Spleen (tissue), 11 donors: Measurements from ENCODE around the gene RPS6KA2. TPM values are rescaled to one million over a fixed set of nuclear protein-coding genes. Genes with fewer than 3 reads are reported as not detected.
A peak's percentile ranks its signal among the peaks of the same experiment; 100 is the strongest.

ENCODE experiments used
- DNase-seq: peaks from one replicate; pipeline ENCODE4 v3.0.0-alpha.2; 2020
- H3K27ac ChIP-seq, 8 donors: fragments of 200-600 bp; sonication (generic) in 7 of 8; 1 replicate in 4 of 8; 2 replicates in 4 of 8; pipeline versions ENCODE4 v1.5.0 to v1.8.0; 2016 to 2021; ENCODE audit warnings: inconsistent platforms in 4 of 8, mild to moderate bottlenecking in 4 of 8, moderate library complexity in 1 of 8
- H3K27me3 ChIP-seq, 7 donors: fragments of 200-600 bp; sonication (generic) in 6 of 7; replicated peaks in 1 of 7; 1 replicate in 4 of 7; 2 replicates in 3 of 7; pipeline versions ENCODE4 v1.5.0 to v1.8.0; 2016 to 2021; ENCODE audit warnings: inconsistent platforms in 3 of 7, mild to moderate bottlenecking in 1 of 7
- H3K36me3 ChIP-seq, 6 donors: fragments of 200-600 bp; sonication (generic) in 5 of 6; 1 replicate in 4 of 6; 2 replicates in 2 of 6; pipeline versions ENCODE4 v1.5.0 to v1.8.0; 2016 to 2021; ENCODE audit warnings: inconsistent platforms in 2 of 6
- H3K4me1 ChIP-seq, 6 donors: fragments of 200-600 bp; sonication (generic) in 5 of 6; 1 replicate in 3 of 6; 2 replicates in 3 of 6; pipeline versions ENCODE4 v1.5.0 to v1.8.0; 2016 to 2021; ENCODE audit warnings: inconsistent platforms in 3 of 6
- H3K4me3 ChIP-seq, 8 donors: fragments of 200-600 bp; sonication (generic) in 7 of 8; 1 replicate in 4 of 8; 2 replicates in 4 of 8; pipeline versions ENCODE4 v1.5.0 to v1.8.0; 2016 to 2021; ENCODE audit warnings: inconsistent platforms in 4 of 8, mild to moderate bottlenecking in 4 of 8, moderate library complexity in 2 of 8
- H3K9me3 ChIP-seq, 8 donors: fragments of 200-600 bp; sonication (generic) in 7 of 8; 1 replicate in 4 of 8; 2 replicates in 4 of 8; pipeline versions ENCODE4 v1.5.0 to v1.8.0; 2016 to 2021; ENCODE audit warnings: inconsistent platforms in 4 of 8
- POLR2A ChIP-seq, 3 donors: fragments of 450-650 bp; IDR thresholded peaks; one replicate each; pipeline ENCODE4 v1.5.1; 2017; ENCODE audit warnings: antibody characterized with exemption in 3 of 3, mild to moderate bottlenecking in 1 of 3
- POLR2AphosphoS5 ChIP-seq, 3 donors: sonication (generic); formaldehyde crosslinking; IDR thresholded peaks; one replicate each; pipeline ENCODE4 v1.5.1; 2017; ENCODE audit warnings: antibody characterized with exemption in 3 of 3
- WGBS, 5 donors: extraction: QIAGEN DNeasy Blood & Tissue Kit in 3 of 5; methylation state at CpG; one replicate each; pipeline versions ENCODE4 v1.1.5 to v1.1.7; 2013 to 2018; 5-methylcytosine and 5-hydroxymethylcytosine counted together
- intact Hi-C: fragments of 100-400 bp; cut with DNase I; formaldehyde crosslinking; loops from one replicate; pipeline ENCODE4 v1.15.0; 2023; ENCODE audit warnings: low total_unique reads
- polyA plus RNA-seq, 3 donors: library from polyadenylated mRNA; stranded (reverse); fragments of 200-250 nt; gene quantifications; one replicate each; pipeline ENCODE4 v1.2.1, GENCODE V29; 2013
- total RNA-seq, 7 donors: library from RNA; depleted of rRNA in 3 of 7; stranded (reverse); fragments of >200 nt in 3 of 7; fragmentation: NEBNext Ultra II Directional in 4 of 7; extraction: Animal tissue kit (Norgen Biotek cat#: 25700) in 4 of 7; gene quantifications; one replicate each; pipeline versions ENCODE4 v1.1.0 to v1.2.1, GENCODE V29; 2016 to 2021
- TF ChIP-seq, protein P1 (sequence below), 11 experiments: fragments of 200-600 bp in 7 of 11; fragments of 450-650 bp in 4 of 11; sonication (generic) in 4 of 11; IDR thresholded peaks in 8 of 11; conservative IDR thresholded peaks in 3 of 11; 1 replicate in 7 of 11; 2 replicates in 4 of 11; pipeline versions ENCODE4 v1.4.0 to v1.8.0; 2016 to 2021; ENCODE audit warnings: antibody characterized with exemption in 11 of 11, inconsistent platforms in 4 of 11, mild to moderate bottlenecking in 1 of 11
- donor health status: healthy with polysubstance abuse.
- donor health status: DM: no; HTN: no; CAD: no; lungs with moderate emphysema.
- donor health status: DM: no; HTN: no; CAD: no.
- donor health status: Bipolar disorder and iron deficiency.
- donor health status: healthy.
- donor health status: DM: no; HTN: no; CAD: no.
- donor health status: DM: yes; HTN: yes; CAD: no.

RPS6KA2 gene
- total and polyA plus RNA-seq, 10 donors = 7.6 to 123 (median 58.1) TPM

DNA sequence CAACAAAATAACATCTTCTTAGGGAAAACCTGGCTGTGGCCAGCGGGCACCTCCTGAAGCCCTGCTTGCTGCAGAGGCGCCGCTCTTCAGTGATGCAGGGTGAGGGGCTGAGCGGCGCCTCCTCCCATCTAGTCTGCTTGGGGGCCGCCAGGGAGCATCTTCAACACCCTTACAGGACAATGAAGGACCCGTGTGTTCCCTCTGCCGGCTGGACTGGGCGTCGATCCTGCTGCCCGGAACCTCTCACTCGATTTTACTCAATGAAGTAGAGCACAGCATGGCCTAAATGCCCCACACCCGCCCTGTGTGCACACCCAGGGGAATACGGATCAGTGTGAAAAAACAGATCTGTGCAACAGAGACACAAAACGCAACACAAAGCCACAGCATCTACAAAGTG, 215.8 kb downstream of the RPS6KA2 start:
- no peaks in the 10 kb centered on the region for H3K27me3 ChIP-seq
- peak overlapping the region in 4 of 8 donors; percentile 3 to 70 (median 42) for H3K27ac ChIP-seq
- peaks cover 0 to 71% (median 10%) of the 10 kb centered on the region in 6 donors for H3K36me3 ChIP-seq
- WGBS, 5 donors = 73 to 91% (median 87%) methylated on average over 15 of the region's 15 CpGs
- peaks cover 0 to 61% (median 16%) of the 10 kb centered on the region in 6 donors for H3K4me1 ChIP-seq
- TF ChIP-seq POLR2AphosphoS5 (IDR thresholded peaks at IDR 0.05) = no peak
- intact Hi-C loops = no loop called here
- no peaks in the 10 kb centered on the region for H3K9me3 ChIP-seq
- H3K4me3 ChIP-seq = peak overlapping the region in 1 of 8 donors; percentile 27
- DNase-seq = no peak

DNA sequence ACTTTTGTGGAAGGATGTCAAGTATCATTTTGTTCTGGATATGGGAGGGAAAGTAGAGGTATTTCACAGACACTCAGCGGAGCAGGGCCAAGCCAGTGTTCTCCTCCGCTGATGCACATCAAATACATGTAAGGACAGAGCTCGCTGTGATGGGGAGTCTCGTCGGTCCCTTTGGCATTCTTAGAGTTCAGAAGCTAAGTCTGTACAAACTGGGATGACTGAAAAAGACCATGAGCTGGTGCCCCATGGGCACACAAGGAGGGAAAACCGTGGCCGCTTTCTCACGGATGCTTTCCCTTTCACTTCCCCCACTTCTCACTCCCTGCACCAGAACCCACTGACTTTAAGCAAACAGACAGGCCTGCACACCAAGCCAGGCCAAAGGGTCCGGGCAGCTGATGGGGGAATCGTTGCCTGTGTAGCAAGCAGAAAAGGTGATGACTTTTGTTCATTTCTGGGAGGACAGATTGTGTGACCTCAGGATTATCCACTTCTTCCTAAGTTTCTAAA, 216.6 kb downstream of the RPS6KA2 start:
- no peak overlapping the region for H3K27ac ChIP-seq
- intact Hi-C loops = no loop called here
- 71 to 79% (median 78%) methylated on average over 10 of the region's 10 CpGs for WGBS, 5 donors
- peaks cover 0 to 63% (median 10%) of the 10 kb centered on the region in 6 donors for H3K36me3 ChIP-seq
- TF ChIP-seq POLR2A (IDR thresholded peaks at IDR 0.05) (no peak), POLR2AphosphoS5 (IDR thresholded peaks at IDR 0.05) (no peak)
- TF ChIP-seq, protein P1, sequence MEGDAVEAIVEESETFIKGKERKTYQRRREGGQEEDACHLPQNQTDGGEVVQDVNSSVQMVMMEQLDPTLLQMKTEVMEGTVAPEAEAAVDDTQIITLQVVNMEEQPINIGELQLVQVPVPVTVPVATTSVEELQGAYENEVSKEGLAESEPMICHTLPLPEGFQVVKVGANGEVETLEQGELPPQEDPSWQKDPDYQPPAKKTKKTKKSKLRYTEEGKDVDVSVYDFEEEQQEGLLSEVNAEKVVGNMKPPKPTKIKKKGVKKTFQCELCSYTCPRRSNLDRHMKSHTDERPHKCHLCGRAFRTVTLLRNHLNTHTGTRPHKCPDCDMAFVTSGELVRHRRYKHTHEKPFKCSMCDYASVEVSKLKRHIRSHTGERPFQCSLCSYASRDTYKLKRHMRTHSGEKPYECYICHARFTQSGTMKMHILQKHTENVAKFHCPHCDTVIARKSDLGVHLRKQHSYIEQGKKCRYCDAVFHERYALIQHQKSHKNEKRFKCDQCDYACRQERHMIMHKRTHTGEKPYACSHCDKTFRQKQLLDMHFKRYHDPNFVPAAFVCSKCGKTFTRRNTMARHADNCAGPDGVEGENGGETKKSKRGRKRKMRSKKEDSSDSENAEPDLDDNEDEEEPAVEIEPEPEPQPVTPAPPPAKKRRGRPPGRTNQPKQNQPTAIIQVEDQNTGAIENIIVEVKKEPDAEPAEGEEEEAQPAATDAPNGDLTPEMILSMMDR (IDR thresholded peaks at IDR 0.05 in 8 of 11, conservative IDR thresholded peaks at IDR 0.05 in 3 of 11) = no peak
- DNase-seq = no peak
- no peaks in the 10 kb centered on the region for H3K27me3 ChIP-seq
- H3K4me1 ChIP-seq = peaks cover 0 to 59% (median 16%) of the 10 kb centered on the region in 6 donors
- no peaks in the 10 kb centered on the region for H3K9me3 ChIP-seq
- H3K4me3 ChIP-seq = no peak overlapping the region

DNA sequence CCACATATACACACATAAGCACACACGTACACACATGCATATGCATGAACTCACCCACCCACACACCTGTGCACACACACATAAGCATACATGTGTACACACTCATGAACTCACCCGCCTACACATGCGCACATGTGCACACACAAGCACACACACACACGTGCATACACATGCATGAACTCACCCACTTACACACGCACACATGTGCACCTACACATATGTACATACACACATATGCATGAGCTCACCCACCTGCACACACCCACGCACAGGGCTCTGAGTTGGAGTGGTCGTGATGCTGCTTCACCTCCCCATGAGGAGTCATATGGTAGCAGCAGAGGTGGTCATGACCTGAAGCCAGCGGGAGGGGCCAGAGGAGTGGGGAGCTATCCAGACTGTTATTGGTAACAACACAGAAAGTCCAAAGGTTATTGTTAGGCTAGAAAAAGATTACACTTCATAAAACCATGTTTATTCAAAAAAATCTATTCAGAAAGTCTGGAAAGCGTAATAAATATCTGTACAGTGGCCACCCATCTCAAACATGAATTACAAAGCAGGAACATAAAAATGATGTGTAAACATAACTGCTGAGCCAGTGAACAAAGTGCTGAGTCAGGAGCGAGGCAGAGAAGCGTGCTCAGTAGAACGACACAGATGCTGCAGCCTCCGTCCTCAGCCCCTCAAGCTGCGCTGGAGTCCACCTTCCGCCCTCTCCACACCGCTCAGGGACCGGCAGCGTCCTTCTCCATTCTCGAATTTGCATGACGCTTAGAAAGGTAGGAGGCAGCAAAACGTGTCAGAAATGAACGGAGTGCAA, 217.9 kb downstream of the RPS6KA2 start:
- peak in 1 of 3 donors; percentile 9 for TF ChIP-seq POLR2AphosphoS5 (IDR thresholded peaks at IDR 0.05)
- TF ChIP-seq, protein P1 (IDR thresholded peaks at IDR 0.05 in 8 of 11, conservative IDR thresholded peaks at IDR 0.05 in 3 of 11) = no peak
- no peak for DNase-seq
- intact Hi-C loops = no loop called here
- no peaks in the 10 kb centered on the region for H3K27me3 ChIP-seq
- 69 to 86% (median 75%) methylated on average over 22 of the region's 22 CpGs for WGBS, 5 donors
- H3K4me3 ChIP-seq = no peak overlapping the region
- H3K36me3 ChIP-seq = peaks cover 0 to 50% (median 10%) of the 10 kb centered on the region in 6 donors
- H3K4me1 ChIP-seq = peaks cover 0 to 50% (median 15%) of the 10 kb centered on the region in 6 donors
- H3K9me3 ChIP-seq = no peaks in the 10 kb centered on the region
- no peak overlapping the region for H3K27ac ChIP-seq

DNA sequence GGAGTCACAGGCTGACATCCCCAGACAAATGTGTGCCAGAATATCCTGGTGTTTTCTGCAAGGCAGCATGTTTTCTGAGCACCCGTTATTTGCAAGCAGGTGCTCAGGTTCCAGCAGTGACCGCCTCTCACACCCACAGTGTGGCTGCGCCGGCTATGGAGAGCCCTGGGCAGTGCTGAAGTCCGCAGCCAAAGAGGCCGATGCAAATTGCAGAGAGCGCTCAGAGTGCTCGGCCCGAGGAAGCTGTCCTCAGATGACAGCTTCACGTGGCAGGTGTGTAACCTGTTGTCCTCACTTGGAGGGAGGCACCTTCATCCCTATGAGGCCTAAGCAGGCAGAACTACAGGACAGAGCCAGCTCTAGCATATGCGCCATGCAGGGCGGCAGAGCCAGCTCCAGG, 220.9 kb downstream of the RPS6KA2 start:
- TF ChIP-seq POLR2A (IDR thresholded peaks at IDR 0.05) = no peak
- TF ChIP-seq POLR2AphosphoS5 (IDR thresholded peaks at IDR 0.05) = no peak
- TF ChIP-seq, protein P1 (IDR thresholded peaks at IDR 0.05 in 8 of 11, conservative IDR thresholded peaks at IDR 0.05 in 3 of 11) = no peak
- no peaks in the 10 kb centered on the region for H3K9me3 ChIP-seq
- H3K4me1 ChIP-seq = peaks cover 0 to 23% (median 3%) of the 10 kb centered on the region in 6 donors
- H3K27me3 ChIP-seq = no peaks in the 10 kb centered on the region
- no peak overlapping the region for H3K4me3 ChIP-seq
- intact Hi-C loops = no loop called here
- peaks cover 0 to 21% (median 0%) of the 10 kb centered on the region in 6 donors for H3K36me3 ChIP-seq
- no peak for DNase-seq
- H3K27ac ChIP-seq = no peak overlapping the region
- 90 to 98% (median 92%) methylated on average over 8 to 12 of the region's 12 CpGs for WGBS, 5 donors
